IMR-90 (cell line): ENCODE data around the gene ALG8.

Experiments
- BHLHE40 ChIP-seq: fragments of 150-350 bp; IDR thresholded peaks from 2 replicates; pipeline ENCODE4 v1.6.1; 2016; ENCODE audit warnings: mild to moderate bottlenecking, low read depth, low read length
- CEBPB ChIP-seq: IDR thresholded peaks from 2 replicates; pipeline ENCODE4 v1.6.1; 2012; ENCODE audit warnings: low read depth, low read length, improper control_type of control experiment
- FOS ChIP-seq: fragments of 150-350 bp; IDR thresholded peaks from 2 replicates; pipeline ENCODE4 v1.6.1; 2016; ENCODE audit warnings: low read depth, low read length
- NFE2L2 ChIP-seq: fragments of 150-350 bp; IDR thresholded peaks from 2 replicates; pipeline ENCODE4 v1.6.1; 2016; ENCODE audit warnings: low read depth, mild to moderate bottlenecking, low read length
- POLR2A ChIP-seq: IDR thresholded peaks from 2 replicates; pipeline ENCODE4 v1.6.1; 2012; ENCODE audit warnings: mild to moderate bottlenecking, low read depth, low read length
- RAD21 ChIP-seq: IDR thresholded peaks from 2 replicates; pipeline ENCODE4 v1.6.1; 2012; ENCODE audit warnings: low read length, improper control_type of control experiment
- SMC3 ChIP-seq: fragments of 150-350 bp; IDR thresholded peaks from 2 replicates; pipeline ENCODE4 v1.6.1; 2016; ENCODE audit warnings: low read depth, mild to moderate bottlenecking, antibody characterized with exemption, low read length, moderate library complexity
- USF2 ChIP-seq: fragments of 150-350 bp; IDR thresholded peaks from 2 replicates; pipeline ENCODE4 v1.6.1; 2017; ENCODE audit warnings: mild to moderate bottlenecking, antibody characterized with exemption, low read length, low read depth
- TF ChIP-seq, protein P1 (sequence below): conservative IDR thresholded peaks from 2 replicates; pipeline ENCODE4 v1.5.1; 2012; ENCODE audit warnings: mild to moderate bottlenecking, low read depth, low read length, improper control_type of control experiment

DNA sequence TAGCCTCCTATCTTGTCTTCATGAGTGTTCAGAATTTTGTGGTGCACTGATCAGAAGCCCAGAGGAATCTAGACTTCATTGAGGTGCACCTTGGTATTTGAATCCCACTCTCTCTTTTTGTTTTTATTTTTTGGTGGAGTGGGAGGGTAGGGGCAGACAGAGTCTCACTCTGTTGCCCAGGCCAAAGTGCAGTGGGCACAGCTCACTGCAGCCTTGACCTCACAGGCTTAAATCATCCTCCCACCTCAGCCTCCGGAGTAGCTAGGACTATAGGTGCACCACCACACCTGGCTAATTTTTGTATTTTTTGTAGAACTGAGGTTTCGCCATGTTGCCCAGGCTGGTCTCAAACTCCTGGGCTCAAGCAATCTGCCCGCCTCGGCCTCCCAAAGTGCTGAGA, 10.9 kb upstream of the ALG8 start:
- TF ChIP-seq, protein P1, sequence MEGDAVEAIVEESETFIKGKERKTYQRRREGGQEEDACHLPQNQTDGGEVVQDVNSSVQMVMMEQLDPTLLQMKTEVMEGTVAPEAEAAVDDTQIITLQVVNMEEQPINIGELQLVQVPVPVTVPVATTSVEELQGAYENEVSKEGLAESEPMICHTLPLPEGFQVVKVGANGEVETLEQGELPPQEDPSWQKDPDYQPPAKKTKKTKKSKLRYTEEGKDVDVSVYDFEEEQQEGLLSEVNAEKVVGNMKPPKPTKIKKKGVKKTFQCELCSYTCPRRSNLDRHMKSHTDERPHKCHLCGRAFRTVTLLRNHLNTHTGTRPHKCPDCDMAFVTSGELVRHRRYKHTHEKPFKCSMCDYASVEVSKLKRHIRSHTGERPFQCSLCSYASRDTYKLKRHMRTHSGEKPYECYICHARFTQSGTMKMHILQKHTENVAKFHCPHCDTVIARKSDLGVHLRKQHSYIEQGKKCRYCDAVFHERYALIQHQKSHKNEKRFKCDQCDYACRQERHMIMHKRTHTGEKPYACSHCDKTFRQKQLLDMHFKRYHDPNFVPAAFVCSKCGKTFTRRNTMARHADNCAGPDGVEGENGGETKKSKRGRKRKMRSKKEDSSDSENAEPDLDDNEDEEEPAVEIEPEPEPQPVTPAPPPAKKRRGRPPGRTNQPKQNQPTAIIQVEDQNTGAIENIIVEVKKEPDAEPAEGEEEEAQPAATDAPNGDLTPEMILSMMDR = no peak
- no peak for TF ChIP-seq FOS
- no peak for TF ChIP-seq POLR2A
- TF ChIP-seq USF2 = no peak
- TF ChIP-seq CEBPB = no peak
- TF ChIP-seq BHLHE40 = no peak
- no peak for TF ChIP-seq RAD21
- no peak for TF ChIP-seq NFE2L2
- no peak for TF ChIP-seq SMC3
